ENCODE results near the gene SORL1.

The SORL1 gene

DNA sequence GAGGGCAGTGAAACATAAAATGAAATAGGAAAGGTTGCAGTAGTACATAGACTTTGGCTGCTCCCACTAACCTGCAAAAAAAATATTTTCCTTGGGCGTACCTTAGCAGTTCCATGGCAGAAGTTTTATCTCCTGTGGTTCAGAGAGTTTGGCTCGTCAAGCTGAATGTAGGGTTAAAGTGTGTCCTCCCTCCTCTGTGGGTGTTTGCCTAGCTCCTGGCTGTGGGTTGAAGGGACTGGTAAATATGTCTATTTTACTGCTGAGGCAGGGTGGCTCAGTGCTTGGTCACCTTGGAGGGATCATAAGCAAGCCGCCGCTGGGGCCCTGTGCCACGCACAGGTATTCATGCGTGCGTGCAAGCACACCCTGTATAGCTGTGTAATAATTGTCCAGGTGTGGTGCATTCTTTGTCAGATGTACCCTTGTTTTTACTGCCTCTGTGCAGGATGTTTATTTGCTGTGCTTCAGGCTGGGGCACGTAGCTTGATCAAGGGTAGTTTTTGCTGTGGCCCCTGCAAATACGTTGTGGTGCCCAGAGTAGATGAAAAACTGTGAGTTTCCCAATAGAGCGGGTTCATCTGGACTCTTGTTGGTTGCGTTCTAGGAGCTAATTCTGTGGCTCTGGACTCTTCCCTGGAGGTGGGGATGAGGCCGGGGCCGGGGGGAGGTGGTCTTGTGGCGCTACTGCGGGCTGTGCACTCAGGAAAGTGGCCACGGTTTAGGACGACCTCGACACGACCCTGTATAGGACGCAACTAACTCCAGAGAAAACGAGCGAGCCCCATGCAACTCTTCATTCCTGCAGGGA lies 732 bp upstream of the SORL1 start:
- DNase-seq (ENCODE audit: low spot score), result no peak

DNA sequence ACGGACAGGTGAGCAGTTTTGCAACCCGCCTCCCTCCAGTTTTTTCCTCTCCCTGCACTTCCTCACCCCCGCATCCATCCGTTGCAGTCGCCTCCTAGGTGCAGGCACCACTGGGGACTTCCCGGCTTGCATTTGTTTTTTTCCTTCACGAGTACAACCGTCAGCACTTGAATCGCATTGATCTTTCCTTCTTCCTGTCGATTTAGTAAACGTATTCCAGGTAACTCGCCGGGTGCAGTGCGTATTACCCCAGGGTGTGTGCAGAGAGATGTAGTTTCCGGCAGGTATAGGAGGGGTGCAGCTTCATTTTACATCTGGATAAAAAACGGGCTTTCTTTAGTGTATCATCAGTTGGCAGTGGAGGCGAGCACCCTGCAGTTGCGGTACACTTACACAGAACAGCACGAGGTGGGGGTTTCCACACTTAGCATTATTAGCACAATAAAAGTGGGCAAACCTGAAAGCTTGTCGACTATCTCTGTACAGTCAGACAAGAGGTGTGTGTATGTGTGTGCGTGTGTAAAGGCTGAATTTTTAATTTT lies 566 bp downstream of the SORL1 start, which contains the start of gene SORL1-AS1:
TSS of gene SORL1-AS1 (minus strand) at position 359 of the 542 bp plus-strand sequence.
- DNase-seq (ENCODE audit: low spot score), result no peak

DNA sequence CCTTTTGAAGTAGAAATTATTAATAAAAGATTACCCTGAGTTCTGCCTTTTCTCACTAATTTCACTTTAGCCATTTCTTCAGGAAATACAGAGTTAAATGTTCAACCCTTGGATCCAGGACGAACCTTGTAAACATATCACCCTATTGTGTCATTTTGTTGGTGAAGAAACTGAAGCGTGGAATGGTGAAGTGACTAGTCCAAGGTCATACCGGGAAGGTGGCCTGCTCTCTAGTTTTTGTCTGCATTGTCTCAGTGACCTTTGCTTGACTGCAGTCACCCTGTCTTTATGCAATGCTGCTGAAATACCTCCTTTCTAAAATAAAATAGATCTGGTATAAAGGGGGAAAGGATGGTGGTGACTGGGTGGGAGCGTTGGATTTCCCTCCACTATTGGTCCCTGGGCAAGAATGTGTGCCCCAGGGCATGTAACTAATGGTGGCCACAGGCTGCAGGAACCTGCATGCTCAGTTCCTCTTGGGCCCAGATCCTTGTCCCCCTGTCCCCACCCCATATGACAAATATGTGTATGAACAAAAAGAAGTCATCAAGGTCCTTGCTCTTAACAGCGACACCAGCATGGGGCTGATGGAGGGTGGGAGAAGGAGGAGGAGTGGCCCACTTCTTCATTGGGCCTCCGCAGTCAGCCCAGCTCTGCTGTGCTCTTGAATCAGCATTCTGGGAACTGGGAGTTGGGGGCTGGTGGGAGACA lies 1.6 kb downstream of the SORL1 start:
- no peak for DNase-seq (ENCODE audit: low spot score)

DNA sequence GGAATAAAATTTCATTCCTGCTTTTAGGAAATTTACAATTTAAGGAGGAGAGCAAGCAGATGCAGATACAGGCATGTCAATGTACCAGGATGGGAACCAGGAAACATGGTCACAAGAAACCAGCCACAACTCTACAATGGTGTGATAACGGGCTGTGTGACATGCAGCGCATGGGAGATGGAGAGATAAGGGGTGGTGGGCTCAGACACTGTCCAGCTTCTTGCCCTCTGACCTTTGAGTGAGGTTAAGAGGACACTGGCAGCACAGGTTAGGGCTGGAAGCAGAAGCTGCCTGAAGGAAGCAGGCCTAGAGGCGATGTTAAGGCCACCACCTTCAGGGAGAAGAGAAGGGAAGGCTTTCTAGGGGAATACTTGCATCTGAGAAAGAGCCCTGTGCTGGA lies 3.0 kb downstream of the SORL1 start:
- DNase-seq (ENCODE audit: low spot score), result no peak

DNA sequence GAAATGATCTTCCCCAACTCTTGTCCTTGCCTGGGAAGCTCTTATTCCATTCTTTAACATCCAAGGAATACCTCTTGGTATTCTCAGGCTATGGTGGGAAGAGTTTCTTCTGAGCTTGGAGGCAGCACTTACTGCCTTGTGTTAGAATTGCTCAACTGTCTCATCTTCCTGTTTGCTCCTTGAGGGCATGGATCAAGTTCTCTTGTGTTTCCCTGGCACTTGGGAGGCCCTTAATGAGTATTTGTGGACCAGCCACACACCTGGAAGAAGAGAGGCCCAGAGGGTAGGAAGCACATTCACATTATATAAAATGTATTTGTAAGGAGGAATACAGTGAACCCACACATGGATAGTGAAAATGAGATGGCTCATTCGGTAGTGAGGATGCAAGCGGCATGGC lies 4.0 kb downstream of the SORL1 start:
- DNase-seq (ENCODE audit: low spot score), result no peak

- no peak for DNase-seq (ENCODE audit: low spot score)
Observed at GRCh38 chr11:121456816-121457431, 4.8 kb downstream of the SORL1 start.

DNA sequence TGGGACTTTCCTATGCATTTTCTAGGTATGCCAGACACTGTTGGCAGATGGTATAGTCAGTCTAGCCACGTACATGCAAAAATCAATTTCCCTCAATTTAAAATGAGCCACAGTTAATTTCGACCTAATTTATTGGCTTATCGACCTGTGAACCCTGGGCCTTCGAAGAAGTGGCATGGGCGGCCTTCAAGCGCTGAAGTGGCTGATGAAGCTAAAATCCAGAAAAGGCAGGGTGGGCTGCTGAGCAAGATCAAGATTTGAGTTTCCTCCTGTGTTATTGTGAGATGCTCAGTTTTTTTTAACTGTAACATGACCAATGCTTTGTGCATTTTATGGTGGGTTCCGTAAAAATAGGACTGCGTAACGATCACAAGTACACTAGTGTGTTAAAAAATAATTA lies 6.4 kb downstream of the SORL1 start:
- no peak for DNase-seq (ENCODE audit: low spot score)

GRCh38 chr11:121459413-121460017 lies 7.4 kb downstream of the SORL1 start:
- no peak for DNase-seq (ENCODE audit: low spot score)

- DNase-seq (ENCODE audit: low spot score), result no peak
Observed at GRCh38 chr11:121460941-121461514, 8.9 kb downstream of the SORL1 start.

DNA sequence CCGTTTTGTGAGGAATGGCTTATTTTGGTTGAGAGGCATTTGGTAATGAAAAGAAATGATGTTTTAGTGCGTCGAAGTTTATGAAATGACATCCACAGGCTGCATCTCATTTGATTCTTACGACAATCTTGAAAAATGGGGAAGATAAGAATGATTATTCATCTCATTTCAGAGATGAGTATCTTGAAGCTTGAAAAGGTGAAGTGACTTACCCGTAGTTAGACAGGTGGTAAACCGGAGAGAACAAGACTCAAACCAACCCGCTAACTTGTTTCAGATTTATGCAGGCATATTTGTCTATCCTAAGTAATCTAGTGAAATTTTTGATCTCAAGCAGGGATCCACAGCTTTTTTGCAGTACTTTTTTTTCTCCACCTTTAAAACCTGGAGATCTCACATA lies 9.7 kb downstream of the SORL1 start:
- DNase-seq (ENCODE audit: low spot score), result no peak

GRCh38 chr11:121463689-121464335 lies 11.7 kb downstream of the SORL1 start:
- no peak for DNase-seq (ENCODE audit: low spot score)

DNA sequence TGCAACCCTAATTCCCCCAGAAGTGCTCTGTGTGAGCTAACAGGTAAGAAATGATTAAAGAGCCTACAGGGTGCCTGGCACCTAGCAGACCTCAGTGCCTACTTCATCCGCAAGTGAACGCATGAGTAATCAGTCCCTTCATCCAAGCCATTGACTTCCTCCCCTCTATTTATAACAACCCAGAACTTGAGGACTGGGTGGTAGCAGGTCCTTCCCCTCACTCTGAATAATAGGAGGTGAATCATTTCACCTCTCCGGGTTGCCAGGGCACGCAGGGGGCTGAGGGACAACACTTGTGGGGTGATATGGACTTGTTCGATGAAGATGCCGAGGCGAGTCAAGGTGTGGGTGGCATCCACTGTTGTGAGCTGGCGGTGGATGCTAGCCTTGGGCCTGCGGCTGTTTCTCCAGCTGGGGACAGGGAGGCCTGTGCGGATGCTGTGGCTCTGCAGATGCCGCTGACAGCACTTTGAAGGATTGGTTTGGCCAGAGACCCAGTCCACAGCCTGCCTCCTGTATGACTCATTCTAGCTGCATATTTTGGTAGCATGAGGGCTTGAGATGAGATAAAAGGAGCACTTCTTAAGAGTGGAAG lies 12.3 kb downstream of the SORL1 start:
- no peak for DNase-seq (ENCODE audit: low spot score)

DNA sequence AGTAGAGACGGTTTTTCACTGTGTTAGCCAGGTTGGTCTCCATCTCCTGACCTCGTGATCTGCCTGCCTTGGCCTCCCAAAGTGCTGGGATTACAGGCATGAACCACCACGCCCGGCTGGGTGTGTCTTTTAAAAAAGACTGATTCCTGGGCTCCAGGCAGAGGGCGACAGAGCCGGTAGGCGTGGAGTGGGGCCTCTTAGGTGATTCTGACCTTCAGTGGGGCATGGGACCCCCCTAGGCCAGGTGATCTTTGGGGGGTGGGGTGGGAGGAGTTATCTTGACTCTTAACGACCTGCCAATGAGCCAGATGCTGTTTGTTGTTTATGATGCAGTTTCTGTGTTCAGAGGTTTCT lies 13.6 kb downstream of the SORL1 start:
- no peak for DNase-seq (ENCODE audit: low spot score)

DNA sequence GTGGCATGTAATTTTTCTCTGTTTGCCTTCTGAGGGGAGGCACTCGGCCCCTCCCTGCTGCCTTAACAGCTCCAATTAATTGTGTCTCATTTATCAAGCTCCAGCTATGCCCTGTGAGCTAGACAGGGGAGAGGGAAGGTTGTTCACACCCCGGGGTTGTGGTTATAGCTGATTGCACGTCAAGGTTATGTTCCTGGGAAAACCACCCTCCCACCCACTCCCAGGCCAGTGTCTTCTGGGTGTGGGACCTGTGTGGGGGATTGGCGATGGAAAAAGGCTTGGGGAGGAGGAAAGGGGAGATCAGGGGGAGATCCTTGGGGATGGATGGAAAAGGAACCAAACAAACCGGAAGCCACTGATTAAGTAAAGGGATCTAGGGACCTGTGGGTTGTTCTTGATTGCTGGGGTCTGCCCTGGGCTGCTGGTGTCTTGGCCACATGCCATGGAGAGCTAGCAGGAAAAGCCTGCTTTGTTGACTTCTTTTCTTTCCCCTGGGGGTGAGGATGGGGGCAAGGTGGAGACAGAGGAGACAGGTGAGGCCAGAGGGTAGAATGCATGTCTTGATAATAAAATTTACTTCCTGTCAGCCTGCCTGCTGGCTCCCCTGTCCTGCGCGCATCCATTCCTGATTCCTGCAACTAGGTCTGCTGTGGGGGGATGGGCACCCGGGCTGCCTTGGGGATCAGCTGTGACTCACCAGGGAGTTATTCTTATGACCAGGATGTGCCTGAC lies 14.1 kb downstream of the SORL1 start:
- DNase-seq (ENCODE audit: low spot score), result no peak

GRCh38 chr11:121467471-121467870 lies 15.4 kb downstream of the SORL1 start:
- no peak for DNase-seq (ENCODE audit: low spot score)

GRCh38 chr11:121467965-121468364 lies 15.9 kb downstream of the SORL1 start:
- peak; percentile 47 for DNase-seq (ENCODE audit: low spot score)

GRCh38 chr11:121469910-121470309 lies 17.8 kb downstream of the SORL1 start:
- DNase-seq (ENCODE audit: low spot score), result no peak

- no peak for DNase-seq (ENCODE audit: low spot score)
Observed at GRCh38 chr11:121471167-121471566, 19.1 kb downstream of the SORL1 start.

- no peak for DNase-seq (ENCODE audit: low spot score)
Observed at GRCh38 chr11:121472312-121472711, 20.2 kb downstream of the SORL1 start.

DNA sequence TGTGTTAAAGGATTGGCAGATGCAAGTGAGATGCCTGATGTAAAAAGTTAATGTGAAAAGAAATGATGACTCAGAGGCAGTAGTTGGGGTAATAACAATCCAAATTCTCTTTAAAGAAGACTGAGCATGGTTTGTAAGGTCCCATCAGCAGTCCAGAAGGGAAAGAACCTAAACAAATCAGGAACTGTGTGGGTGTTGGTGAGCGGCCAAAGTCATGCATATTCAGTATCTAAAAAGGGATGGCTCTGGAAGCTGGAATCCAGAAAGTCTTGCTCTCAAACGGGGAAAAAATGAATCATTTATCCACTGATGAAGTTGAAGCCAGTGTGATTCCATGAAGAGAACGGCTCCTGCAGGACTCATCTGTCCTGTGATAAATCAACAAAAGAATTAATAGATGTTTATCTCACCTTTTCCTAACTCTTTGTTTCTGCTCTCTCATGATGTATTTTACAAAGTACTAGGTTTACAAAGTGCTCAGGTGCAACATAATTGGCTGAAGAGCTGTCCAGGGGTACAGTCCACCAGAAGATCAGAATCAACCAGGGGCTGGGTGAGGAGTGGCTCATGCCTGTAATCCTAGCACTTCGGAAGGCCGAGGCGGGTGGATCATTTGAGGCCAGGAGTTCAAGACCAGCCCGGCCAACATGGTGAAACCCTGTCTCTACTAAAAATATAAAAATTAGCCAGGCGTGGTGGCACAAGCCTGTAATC lies 21.1 kb downstream of the SORL1 start:
- DNase-seq (ENCODE audit: low spot score), result no peak

All from germinal center (tissue), 1 donor.